ENCODE results near the gene NEGR1. TPM values are rescaled to one million over a fixed set of nuclear protein-coding genes. Genes with fewer than 3 reads are reported as not detected.

NEGR1 gene
- total RNA-seq, 1 experiment from 2014 or later, result 0.05 TPM

- Histone ChIP-seq H3K79me2 (ENCODE audit: insufficient read depth, low read length) (no peaks in the 10 kb centered on the region), H3K4me3 (replicated peaks in 1 of 2; ENCODE audit: low read depth in 1 of 2, low read length in 2 of 2) (no peak overlapping the region), H3K9me2 (ENCODE audit: insufficient read depth) (no peaks in the 10 kb centered on the region), H3K9ac (ENCODE audit: low read length) (no peak overlapping the region), H3K36me3 (ENCODE audit: control insufficient read depth in 1 of 2, insufficient read depth in 2 of 2, low read length in 2 of 2) (no peaks in the 10 kb centered on the region), H3K4me1 (ENCODE audit: control insufficient read depth in 1 of 2, insufficient read depth in 2 of 2, low read length in 2 of 2) (no peaks in the 10 kb centered on the region), H3K9me3 (ENCODE audit: control insufficient read depth in 1 of 2, insufficient read depth in 1 of 2, low read depth in 1 of 2, low read length in 2 of 2) (peaks cover 0 to 8% of the 10 kb centered on the region in 2 experiments; a peak in 1 of 4 replicates), H3K27me3 (ENCODE audit: insufficient read depth, low read length) (no peaks in the 10 kb centered on the region), H3K4me2 (ENCODE audit: low read length) (no peak overlapping the region), H2AFZ (ENCODE audit: low read depth, low read length, poor library complexity, severe bottlenecking) (no peak overlapping the region), H4K20me1 (ENCODE audit: insufficient read depth) (no peaks in the 10 kb centered on the region), H3K27ac (ENCODE audit: low read depth, low read length) (no peak overlapping the region)
- ChIA-PET POLR2A (no interaction called here), CTCF (no interaction called here), RAD21 (ENCODE audit: low non-redundant PET in 1 of 2, low total read pairs in 2 of 2, uncharacterized antibody in 2 of 2, unreplicated experiment in 2 of 2) (no interaction called here)
- intact Hi-C loops (cut with micrococcal nuclease), result no loop called here
- ATAC-seq (no peak), DNase-seq (ENCODE audit: low read depth, low spot score) (no peak)
- no TSS peak for BruUV-seq (replicated peaks)
- TF ChIP-seq EZH2 (IDR thresholded peaks at IDR 0.05), result no peak
- no peak for TF ChIP-seq ZFX (IDR thresholded peaks at IDR 0.05)
- no peak for TF ChIP-seq POLR2A (IDR thresholded peaks at IDR 0.05; ENCODE audit: borderline replicate concordance, extremely low read depth, insufficient read depth, insufficient read length)
- TF ChIP-seq SP1 (IDR thresholded peaks at IDR 0.05; ENCODE audit: low read depth), result no peak
- TF ChIP-seq CTCF (IDR thresholded peaks at IDR 0.05 in 2 of 3, conservative IDR thresholded peaks at IDR 0.05 in 1 of 3; ENCODE audit: borderline replicate concordance in 1 of 3, insufficient read depth in 1 of 3, low read depth in 2 of 3, low read length in 2 of 3), result no peak
- TF ChIP-seq CBX3 (IDR thresholded peaks at IDR 0.05; ENCODE audit: low read depth), result no peak
- TF ChIP-seq, protein P1, sequence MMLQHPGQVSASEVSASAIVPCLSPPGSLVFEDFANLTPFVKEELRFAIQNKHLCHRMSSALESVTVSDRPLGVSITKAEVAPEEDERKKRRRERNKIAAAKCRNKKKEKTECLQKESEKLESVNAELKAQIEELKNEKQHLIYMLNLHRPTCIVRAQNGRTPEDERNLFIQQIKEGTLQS (IDR thresholded peaks at IDR 0.05), result no peak
- no peak for TF ChIP-seq POLR2AphosphoS5 (IDR thresholded peaks at IDR 0.05; ENCODE audit: low read depth, low read length)
- no peak for TF ChIP-seq FOSL1 (IDR thresholded peaks at IDR 0.05; ENCODE audit: low read depth)
- no peak for TF ChIP-seq RAD21 (IDR thresholded peaks at IDR 0.05; ENCODE audit: low read depth)
- no peak for TF ChIP-seq JUND (IDR thresholded peaks at IDR 0.05)
- TF ChIP-seq YY1 (IDR thresholded peaks at IDR 0.05; ENCODE audit: extremely low read depth, insufficient replicate concordance, low read depth, low read length), result no peak
- TF ChIP-seq EZH2phosphoT487 (IDR thresholded peaks at IDR 0.05; ENCODE audit: borderline replicate concordance), result no peak
- TF ChIP-seq, protein P2, sequence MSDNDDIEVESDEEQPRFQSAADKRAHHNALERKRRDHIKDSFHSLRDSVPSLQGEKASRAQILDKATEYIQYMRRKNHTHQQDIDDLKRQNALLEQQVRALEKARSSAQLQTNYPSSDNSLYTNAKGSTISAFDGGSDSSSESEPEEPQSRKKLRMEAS (IDR thresholded peaks at IDR 0.05), result no peak
- no peak for TF ChIP-seq SIN3A (IDR thresholded peaks at IDR 0.05; ENCODE audit: low read depth)
- TF ChIP-seq CEBPB (IDR thresholded peaks at IDR 0.05; ENCODE audit: low read depth), result no peak
- no peak for TF ChIP-seq ELF1 (IDR thresholded peaks at IDR 0.05; ENCODE audit: borderline replicate concordance, low read depth)
Observed at GRCh38 chr1:71434240-71434639, 848.1 kb downstream of the NEGR1 start.
